NCI-H524 (cell line): ENCODE data around the gene MACROD2.
"Not testable (repeated sequence)": the region's sequence is repeated elsewhere in the genome, so short reads cannot be mapped to it uniquely, and the experiment has no call there.

Experiments
- DNase-seq, 2 experiments: peaks; one replicate each; lab custom pipeline; 2025; lab: John Stamatoyannopoulos, UW

The MACROD2 gene

GRCh38 chr20:14266246-14266645 is 270.9 kb downstream of the MACROD2 start:
- DNase-seq: no peak

- DNase-seq: not testable (repeated sequence)
Observed at GRCh38 chr20:14270751-14271150, 275.4 kb downstream of the MACROD2 start.

DNA sequence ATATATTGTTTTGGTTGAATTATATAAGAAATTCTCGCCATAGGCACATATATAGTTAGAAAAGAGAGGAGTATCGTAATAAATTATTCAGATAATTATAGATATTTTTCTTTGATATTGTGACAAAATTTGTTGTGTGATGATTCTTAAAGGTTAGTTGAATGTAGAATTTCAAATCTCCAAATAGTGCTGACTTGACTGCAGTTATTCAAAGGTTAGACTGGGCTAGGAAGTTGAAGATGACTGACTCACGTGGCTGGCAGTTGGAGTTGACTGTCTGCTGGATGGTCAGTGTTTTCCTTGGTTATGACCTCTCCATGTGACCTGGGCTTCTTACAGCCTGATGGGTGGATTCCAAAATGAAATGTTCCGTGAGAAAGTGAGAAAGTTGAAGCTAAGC is 286.8 kb downstream of the MACROD2 start:
- no peak for DNase-seq

- no peak for DNase-seq
Observed at GRCh38 chr20:14284443-14284842, 289.1 kb downstream of the MACROD2 start.

DNA sequence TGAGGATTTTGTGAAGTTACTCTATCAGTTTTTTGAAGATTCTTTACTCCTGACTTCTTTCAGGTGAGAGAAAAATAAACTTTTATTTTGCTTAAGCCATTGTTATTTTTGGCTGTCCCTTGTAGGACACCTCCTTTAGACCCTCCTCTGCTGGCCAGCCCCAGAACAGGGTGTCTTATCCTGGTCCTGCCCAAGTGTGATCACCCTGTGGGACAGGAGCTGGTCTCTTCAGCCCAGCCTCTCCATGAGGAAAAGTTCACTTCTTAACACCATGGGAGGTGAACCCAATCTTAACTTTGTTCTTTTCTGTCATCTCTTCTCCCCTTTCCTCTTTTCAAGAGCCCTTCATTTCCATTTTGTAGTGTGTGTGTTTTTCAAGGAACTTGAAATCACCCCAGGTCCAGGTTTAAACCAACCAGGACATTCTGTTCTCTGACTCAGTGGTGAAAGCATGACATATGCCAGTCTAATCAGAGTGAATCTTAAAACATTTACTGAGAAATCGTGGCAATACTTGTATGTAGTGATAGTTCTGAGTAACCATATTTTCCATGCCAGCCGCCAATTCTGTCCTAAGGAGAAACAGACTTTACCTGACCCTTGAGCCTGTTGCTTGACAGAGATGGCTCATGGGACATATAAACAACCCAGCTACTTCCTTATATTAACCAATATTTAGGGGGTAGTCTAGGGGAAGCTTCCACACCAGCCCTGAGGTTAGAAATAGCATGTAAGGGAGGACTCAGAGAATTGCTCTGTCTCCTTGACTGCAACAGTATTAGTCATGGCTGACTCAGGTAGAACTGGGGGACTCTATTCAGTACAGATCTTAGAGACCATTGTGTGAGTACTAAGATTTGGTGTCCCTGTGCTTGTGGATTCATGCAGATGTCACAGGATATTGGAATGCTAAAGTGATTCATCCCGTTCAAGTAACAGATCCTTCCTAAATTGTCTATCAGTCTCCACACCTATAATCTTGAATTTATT is 293.3 kb downstream of the MACROD2 start:
- DNase-seq: no peak

DNA sequence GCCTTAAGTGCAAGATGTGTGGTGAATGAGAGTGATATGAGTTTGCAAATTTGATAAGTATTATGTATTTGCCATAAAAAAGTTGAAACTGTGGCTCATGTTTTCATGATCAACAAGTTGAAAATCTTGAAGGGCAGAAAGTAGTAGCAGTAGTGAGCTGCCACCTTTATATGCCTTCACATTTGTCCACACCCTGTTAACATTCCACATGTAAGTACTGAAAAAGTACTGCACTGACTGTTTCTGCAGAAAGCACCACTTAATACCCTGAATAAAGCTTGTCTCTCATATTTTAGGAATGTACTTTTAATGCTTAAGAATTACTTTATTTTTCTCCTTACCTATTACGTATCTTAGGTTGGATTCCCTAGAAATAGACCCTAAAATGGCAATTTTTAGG is 296.2 kb downstream of the MACROD2 start:
- no peak for DNase-seq

DNA sequence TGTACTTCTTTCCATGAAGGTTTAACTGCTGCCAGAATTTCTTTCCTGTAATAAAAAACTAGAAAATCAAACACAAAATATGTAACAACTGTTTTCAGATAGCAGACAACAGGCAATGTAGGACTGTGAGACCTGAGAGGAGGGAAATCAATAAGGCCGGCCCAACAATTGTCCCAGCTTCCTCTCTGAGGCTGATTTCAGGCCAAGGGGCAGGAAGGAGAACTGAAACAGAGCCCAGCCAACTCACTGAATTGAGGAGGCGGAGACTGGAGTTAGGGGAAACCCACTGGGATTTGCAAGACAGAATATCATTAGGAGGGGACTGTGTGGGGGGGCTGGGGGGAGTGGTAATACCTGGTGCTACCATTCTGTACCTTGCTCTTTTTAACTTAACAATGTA is 299.9 kb downstream of the MACROD2 start:
- no peak for DNase-seq

- no peak for DNase-seq
Observed at GRCh38 chr20:14295770-14296309, 300.5 kb downstream of the MACROD2 start.

DNA sequence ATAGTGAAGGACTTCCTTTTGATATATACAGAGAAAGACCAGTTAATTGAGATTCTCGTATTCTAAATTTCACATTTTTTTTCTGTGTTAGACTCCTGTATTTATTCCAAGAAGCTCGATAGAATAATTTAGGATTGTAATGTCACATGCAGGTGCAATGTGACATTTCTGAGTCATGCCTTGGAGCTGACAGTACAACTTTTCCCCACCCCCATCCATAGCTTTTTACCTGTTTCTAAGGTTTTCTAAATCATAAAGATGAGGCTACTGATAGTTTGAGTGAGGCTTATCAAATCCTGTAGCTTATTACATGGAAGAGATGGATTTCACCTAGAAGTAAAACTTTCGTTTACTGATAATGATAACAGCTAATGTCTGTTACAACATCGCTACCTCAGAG is 304.5 kb downstream of the MACROD2 start:
- DNase-seq: no peak

DNA sequence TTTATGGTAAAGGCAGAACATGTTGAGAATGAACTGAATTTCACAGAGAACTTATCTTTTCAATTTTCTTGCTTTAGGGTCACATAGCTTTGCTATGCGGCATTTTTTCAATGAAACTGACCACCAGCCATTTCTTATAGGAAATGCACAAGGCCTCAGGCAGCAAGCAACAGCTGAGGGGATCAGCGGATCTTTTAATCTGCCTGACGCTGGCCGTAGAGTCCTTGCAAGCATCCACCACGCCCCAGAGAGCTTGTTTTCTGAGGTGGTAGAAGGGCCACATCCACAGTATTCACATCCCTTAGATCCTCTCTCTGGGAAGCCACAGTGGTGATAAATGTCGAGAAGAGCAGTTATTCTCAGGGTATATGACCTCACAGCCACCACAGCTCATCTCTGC is 307.8 kb downstream of the MACROD2 start:
- no peak for DNase-seq

DNA sequence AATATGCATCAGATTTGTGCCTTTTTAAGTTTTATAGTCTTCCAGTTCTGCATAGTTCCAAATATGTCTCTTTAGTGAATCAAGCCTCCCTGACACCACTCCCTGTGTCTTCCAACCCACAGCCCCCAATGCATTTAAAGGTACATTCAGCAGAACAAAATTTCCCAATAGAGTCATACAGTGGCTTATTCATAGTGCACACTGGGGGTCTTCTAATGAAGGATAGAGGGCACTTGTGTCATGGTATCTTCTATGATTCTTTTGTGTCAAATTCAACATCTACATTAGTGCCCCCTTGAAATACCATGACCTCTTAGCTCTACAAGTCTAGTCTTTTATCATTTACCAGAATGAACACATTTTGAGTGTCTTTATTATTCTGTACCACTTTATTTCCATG is 308.3 kb downstream of the MACROD2 start:
- no peak for DNase-seq

GRCh38 chr20:14304472-14304871 is 309.2 kb downstream of the MACROD2 start:
- no peak for DNase-seq

- DNase-seq: no peak
Observed at GRCh38 chr20:14307956-14308355, 312.6 kb downstream of the MACROD2 start.

DNA sequence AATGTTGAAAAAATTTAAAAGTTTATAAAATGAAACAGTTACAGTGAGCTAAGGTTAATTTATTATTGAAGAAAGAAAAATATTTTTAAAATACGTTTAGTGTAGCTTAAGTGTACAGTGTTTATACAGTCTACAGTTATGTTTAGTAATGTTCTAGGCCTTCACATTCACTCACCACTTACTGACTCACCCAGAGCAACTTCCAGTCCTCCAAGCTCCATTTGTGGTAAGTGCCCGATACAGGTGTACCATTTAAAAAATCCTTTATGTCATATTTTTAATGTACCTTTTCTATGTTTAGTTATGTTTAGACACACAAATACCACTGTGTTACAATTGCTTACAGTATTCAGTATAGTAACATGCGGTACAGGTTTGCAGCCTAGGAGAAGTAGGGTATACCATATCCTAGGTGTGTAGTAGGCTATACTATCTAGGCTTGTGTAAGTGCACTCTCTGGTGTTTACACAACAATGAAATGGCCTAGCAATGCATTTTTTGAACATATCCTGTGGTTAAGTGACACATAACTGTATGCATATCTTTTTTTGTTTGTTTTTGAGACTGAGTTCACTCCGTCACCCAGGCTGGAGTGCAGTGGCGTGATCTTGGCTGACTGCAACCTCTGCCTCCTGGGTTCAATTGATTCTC is 315.8 kb downstream of the MACROD2 start:
- no peak for DNase-seq

DNA sequence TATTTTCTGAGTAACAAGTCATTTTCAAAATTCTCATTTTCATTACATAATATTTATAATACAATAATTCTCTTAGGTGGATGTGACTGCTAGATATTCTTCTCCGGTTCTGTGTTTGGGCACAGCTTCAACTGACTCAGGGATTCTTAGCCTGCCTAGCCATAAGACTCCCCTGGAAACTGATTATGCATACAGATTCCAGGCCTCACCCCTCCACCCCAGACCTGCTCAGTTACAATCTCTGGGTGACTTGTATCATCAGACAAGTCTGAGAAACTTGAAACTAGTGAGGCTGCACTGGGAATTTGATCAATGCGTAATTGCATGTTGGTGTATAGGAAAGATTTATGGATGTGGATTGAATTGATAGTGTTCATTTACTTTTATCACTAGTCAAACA is 316.7 kb downstream of the MACROD2 start:
- no peak for DNase-seq

DNA sequence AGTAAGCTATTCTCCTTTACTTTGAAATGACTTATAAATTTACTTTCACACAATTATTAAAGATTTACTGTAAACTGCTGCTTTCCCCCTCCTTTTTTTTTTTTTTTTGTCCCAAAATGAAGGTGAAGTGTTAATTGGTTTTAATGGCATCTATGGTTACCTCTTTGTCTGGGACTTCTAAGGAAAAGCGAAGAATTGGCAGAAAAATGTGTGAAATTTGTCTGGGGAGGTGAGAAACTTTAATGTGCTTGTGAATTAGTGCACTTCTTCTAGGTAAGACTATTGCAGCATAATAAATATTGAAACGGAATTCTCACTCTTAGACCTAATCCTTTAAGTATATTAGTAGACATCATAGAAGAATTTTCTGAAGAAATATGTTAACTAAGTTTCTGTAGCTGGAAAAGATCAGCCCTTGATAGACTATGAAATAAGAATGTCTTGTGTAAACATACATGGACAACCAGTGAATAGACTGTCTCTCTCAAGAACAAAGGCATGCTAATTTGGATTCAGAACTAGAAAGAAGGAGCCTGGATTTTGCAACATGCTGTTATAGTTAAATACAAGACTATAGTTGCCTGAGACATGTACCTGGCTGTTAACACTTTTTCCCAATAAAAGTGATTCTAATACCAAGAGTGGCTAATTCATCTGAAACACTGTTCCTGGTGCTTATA is 318.2 kb downstream of the MACROD2 start:
- no peak for DNase-seq

DNA sequence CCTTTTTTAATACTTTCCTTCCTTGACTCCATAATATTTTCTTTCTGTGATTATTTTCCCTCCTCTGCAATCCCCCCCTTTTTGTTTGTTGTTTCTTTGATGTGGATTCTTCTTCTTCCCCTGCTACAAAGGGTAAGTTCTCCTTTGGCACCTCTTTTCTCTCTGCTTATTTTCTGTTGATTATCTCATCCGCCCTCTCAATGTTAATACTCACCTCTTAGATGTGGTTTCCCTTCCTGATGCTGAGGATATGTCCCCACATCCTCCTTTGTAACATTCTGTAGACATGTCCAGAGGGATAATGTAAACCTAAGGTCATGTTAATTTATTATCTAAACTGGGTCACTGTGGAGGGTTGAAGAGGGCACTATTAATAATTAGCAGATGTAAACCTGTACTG is 324.4 kb downstream of the MACROD2 start:
- no peak for DNase-seq

DNA sequence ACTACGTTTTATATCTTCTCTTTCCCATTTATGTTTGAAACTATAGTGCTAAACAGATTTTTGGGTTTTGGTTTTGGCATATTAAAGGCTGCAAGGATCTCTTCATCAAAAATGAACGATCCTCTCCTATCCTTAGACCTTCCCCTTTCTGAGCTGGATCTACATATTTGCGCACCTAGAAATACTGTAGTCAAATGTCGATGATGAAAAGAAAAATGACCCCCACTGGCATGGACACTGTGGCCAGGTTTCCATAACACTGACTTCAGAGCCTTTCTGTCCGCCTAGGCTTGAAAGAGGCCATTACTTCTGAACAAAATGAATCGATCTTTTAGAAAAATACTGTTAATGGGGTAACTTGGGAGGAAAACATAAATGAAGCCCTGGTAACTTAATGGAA is 336.3 kb downstream of the MACROD2 start:
- DNase-seq: no peak

DNA sequence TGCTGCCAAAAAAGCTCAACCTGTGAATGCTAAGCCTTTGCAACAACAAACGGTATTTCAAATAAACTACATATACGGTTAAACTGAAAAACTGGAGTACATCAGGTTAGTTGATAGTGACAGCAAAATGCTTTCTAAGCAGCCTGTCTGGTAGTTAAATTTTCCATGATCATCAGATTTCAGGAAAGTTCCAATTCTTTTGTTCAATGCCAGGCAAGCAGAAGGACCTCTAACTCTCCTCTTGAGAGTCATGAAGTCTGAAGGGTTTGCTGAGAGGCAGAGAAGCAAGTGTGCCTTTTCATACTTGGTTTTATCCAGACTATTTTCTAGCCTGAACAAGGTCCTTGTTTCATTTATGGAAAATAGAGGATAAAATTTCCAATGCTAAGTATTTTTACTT is 337.6 kb downstream of the MACROD2 start:
- no peak for DNase-seq

- no peak for DNase-seq
Observed at GRCh38 chr20:14333721-14334120, 338.4 kb downstream of the MACROD2 start.

DNA sequence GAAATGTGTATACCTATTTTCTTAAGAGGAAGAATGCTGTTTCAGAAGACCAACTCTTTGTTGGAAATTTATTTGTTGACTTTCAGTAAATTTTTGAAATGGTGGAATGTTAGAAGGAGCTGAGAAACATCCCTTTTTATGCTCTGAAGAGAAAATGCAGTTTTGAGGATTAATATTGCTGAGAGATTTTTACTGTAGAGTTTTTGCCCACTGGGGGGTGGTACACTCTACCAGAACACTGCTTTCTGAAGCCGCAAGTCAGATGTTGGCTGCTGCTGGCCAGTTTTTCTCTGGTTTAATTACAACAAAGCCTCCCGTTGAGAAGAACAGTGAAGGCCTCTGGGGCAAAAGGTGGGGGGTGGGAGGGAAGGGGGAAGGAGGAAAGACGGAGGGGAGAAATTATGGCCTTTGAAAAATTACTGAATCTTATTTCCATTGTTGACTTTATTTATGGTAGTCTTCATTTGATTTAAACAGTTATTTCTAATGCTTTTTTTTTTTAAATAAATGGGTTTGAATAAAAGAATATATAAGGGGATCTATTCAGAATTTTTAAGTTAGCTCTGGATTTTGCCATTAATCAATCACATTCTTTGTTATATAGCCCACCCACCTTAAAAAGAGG is 339.1 kb downstream of the MACROD2 start:
- DNase-seq: peak; percentile 74 to 90

- DNase-seq: peak in 1 of 2 experiments; percentile 27
Observed at GRCh38 chr20:14335052-14335451, 339.7 kb downstream of the MACROD2 start.
